AG04449 (cell line): ENCODE data around the gene CIT.

Experiments used
- CTCF ChIA-PET: fragments of 350-600 bp; formaldehyde crosslinking; extraction: SDS; loops from one replicate; lab custom pipeline; 2021; ENCODE audit warnings: antibody characterized with exemption; lab: Yijun Ruan, JAX
- POLR2A ChIA-PET: fragments of 400-600, 350-600 bp; formaldehyde crosslinking; extraction: SDS; loops from one replicate; lab custom pipeline; 2020; ENCODE audit warnings: antibody characterized with exemption, inconsistent platforms; lab: Yijun Ruan, JAX
- DNase-seq: peaks from one replicate; pipeline ENCODE4 v3.0.0-alpha.2; 2010; ENCODE audit warnings: low read depth, low spot score
- H3K4me3 ChIP-seq: 2 replicates; pipeline ENCODE4 v1.5.1; 2011; ENCODE audit warnings: low read depth, mild to moderate bottlenecking, control low read depth, low read length
- TF ChIP-seq, protein P1 (sequence below): IDR thresholded peaks from one replicate; pipeline ENCODE4 v1.5.1; 2011; ENCODE audit warnings: mild to moderate bottlenecking, moderate library complexity, low read length, control low read depth, inconsistent platforms; ENCODE audit not compliant: insufficient read depth; ENCODE audit errors: missing control alignments

CIT gene

DNA sequence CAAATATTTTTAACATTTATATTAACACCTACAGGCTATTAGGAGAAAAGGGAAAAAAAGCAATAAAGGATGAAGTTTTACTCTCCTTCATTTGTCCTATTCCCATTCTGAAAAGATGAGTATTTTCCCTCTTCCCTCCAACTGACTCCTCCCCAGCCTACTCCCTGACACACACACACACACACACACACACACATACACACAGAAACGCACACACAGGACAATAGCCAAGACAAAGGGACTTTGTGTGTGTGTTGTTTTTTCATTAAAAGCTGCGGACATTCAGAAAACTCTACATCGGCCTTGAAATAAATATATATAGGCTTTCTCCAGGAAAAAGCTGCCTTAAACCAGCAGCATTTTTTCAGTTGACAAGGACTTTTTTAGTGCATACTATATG, 134.4 kb downstream of the CIT start:
- TF ChIP-seq, protein P1, sequence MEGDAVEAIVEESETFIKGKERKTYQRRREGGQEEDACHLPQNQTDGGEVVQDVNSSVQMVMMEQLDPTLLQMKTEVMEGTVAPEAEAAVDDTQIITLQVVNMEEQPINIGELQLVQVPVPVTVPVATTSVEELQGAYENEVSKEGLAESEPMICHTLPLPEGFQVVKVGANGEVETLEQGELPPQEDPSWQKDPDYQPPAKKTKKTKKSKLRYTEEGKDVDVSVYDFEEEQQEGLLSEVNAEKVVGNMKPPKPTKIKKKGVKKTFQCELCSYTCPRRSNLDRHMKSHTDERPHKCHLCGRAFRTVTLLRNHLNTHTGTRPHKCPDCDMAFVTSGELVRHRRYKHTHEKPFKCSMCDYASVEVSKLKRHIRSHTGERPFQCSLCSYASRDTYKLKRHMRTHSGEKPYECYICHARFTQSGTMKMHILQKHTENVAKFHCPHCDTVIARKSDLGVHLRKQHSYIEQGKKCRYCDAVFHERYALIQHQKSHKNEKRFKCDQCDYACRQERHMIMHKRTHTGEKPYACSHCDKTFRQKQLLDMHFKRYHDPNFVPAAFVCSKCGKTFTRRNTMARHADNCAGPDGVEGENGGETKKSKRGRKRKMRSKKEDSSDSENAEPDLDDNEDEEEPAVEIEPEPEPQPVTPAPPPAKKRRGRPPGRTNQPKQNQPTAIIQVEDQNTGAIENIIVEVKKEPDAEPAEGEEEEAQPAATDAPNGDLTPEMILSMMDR: no peak
- POLR2A ChIA-PET: no interaction called here
- DNase-seq: no peak
- CTCF ChIA-PET: interaction anchor here (1.4 kb wide), 1 partner anchor 48 kb away, joined by 3 read pairs; no protein-coding TSS in a partner anchor
- no peak overlapping the region for H3K4me3 ChIP-seq

DNA sequence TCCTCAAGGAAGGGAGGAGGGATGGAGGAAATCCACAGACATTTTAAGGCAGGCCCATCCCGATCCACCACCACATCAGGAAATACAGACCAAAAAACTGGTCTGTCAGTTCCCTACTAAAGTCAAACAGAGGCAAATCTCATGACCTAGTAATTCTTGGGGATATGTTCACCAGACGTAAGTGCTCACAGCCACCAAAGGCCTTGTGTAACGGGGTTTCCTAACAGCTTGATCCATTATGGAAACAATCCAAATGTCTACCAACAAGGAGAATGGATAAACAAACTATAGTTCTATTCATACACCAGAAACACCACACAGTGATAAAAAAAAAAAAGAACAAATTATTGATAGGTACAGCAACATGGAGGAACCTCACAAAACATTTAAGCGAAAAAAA, 136.3 kb downstream of the CIT start:
- TF ChIP-seq, protein P1: no peak
- ChIA-PET CTCF (interaction anchor here (0.7 to 2.0 kb wide), 2 partner anchors 19 to 40 kb away, joined by 3 to 7 read pairs; no protein-coding TSS in a partner anchor), POLR2A (no interaction called here)
- no peak overlapping the region for H3K4me3 ChIP-seq
- DNase-seq: no peak

DNA sequence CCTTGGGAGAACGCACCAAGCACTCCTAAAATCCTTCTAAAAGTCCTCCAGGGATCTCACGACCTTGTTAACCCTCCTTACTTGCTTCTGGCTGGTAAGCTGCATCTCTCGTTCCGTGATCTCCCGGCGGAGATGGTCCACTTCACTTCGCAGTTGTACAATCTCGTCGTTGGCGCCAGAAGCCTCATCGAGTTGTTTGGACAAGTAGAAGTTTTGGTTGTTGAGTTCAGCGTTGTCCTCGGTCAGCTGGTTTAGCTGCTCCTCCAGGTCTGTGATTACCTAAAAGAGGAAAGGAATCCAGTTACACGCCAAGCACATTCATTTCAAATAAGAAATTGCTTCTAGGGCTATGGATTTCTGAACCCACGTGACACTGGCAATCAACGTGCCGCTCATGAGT, 142.0 kb downstream of the CIT start:
- no peak overlapping the region for H3K4me3 ChIP-seq
- TF ChIP-seq, protein P1: no peak
- DNase-seq: no peak
- POLR2A ChIA-PET: no interaction called here
- CTCF ChIA-PET: interaction anchor here (1.5 kb wide), 1 partner anchor 21 kb away, joined by 3 read pairs; no protein-coding TSS in a partner anchor

DNA sequence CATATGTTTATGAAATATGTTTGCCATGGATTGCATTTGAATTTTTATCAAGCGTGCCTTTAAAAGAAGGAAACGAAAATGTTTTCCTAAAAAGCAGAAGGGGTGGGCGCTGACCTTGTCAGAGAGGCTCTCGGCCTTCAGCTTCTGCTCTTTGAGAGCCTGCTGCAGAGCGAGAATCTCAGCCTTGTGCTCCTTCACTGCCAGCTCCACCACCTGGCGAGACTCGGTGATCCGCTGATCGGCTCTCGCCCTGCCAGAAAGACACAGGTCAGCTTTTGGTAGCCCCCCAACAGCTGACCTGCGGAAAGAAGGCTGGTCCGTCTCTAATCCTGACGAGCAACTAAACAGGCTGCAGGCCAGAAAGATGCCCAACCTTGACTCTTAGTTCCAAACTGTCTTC, 146.7 kb downstream of the CIT start:
- H3K4me3 ChIP-seq: no peak overlapping the region
- TF ChIP-seq, protein P1: no peak
- ChIA-PET CTCF (interaction anchor here (1.9 kb wide), 1 partner anchor 36 kb away, joined by 4 read pairs; no protein-coding TSS in a partner anchor), POLR2A (no interaction called here)
- no peak for DNase-seq

DNA sequence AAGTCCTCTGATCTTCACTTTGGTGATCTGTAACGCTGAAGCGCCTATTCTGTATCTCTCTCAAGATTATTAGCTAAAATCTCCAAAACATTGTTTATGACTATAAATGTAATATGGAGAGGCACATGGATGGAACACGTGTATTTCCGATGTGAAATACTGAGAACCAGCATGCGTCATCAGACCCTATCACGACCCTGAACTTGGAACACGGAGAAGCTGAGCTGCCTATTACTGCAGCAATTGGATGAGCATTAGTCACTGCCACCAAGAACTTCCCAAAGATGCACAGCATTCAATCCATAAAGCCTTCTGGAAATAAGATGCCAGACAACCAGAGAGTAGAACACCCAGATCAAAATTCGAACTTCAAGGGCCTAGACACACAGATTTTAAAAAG, 147.2 kb downstream of the CIT start:
- ChIA-PET POLR2A (no interaction called here), CTCF (interaction anchor here (1.1 to 1.9 kb wide), 3 partner anchors 26 to 50 kb away, joined by 3 to 7 read pairs (median 4); no protein-coding TSS in a partner anchor)
- TF ChIP-seq, protein P1: no peak
- DNase-seq: no peak
- H3K4me3 ChIP-seq: no peak overlapping the region

DNA sequence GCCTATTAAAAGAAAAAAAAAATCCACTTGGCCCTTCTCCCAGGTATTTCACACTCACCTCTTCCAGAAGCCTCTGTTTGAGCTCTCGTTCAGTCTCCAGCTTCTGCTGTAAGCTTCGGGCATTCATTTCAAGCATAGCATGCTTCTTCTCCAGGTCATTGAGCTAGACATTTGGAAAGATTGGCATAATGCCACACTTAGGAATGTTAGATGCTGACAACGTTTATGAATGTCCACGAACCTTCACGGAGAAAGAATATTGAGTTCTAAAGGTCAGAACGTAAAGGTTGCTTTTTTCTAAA, 148.7 kb downstream of the CIT start:
- H3K4me3 ChIP-seq: no peak overlapping the region
- ChIA-PET POLR2A (no interaction called here), CTCF (interaction anchor here (1.1 to 1.5 kb wide), 2 partner anchors 23 to 52 kb away, joined by 3 to 7 read pairs; no protein-coding TSS in a partner anchor)
- TF ChIP-seq, protein P1: no peak
- no peak for DNase-seq
